Measurements from ENCODE around the gene KDELR1.
"Not testable (repeated sequence)": the region's sequence is repeated elsewhere in the genome, so short reads cannot be mapped to it uniquely, and the experiment has no call there.

The KDELR1 gene

DNA sequence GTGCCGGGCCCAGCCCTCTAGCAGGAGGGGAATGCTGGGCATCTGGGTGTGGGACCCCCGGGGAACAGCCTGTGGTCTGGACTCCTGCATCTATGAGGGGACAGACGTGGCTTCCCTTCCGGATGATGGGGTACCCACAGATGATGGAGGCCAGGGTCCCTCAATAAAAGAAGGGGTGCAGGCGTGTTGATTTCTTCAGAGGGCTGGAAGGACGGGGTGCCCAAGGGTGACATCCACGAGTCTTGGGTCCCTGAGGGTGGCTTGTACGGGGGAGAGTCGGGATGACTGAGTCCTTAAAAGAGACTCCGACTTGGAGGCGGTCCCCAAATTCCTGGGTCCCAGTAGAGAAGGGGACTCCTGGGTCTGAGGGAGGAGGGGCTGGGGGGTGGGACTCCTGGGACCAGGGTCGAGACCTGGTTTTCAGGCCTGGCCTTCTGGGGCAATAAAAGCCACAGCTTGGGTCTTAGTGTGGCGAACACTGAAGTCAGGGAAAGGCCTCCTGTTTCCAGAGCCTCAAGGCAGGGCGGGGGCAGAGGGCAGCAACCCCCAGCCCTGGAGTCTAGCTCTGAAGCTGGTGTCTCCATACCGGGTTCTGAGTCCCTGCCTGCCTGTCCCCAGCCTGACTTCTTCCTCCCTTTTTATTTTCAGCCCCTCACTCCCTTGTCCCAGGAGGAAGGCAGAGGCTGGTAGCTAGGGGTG is 1.7 kb upstream of the KDELR1 start:
- H3K27ac ChIP-seq: no peak overlapping the region
- TF ChIP-seq, protein P1, sequence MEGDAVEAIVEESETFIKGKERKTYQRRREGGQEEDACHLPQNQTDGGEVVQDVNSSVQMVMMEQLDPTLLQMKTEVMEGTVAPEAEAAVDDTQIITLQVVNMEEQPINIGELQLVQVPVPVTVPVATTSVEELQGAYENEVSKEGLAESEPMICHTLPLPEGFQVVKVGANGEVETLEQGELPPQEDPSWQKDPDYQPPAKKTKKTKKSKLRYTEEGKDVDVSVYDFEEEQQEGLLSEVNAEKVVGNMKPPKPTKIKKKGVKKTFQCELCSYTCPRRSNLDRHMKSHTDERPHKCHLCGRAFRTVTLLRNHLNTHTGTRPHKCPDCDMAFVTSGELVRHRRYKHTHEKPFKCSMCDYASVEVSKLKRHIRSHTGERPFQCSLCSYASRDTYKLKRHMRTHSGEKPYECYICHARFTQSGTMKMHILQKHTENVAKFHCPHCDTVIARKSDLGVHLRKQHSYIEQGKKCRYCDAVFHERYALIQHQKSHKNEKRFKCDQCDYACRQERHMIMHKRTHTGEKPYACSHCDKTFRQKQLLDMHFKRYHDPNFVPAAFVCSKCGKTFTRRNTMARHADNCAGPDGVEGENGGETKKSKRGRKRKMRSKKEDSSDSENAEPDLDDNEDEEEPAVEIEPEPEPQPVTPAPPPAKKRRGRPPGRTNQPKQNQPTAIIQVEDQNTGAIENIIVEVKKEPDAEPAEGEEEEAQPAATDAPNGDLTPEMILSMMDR (conservative IDR thresholded peaks at IDR 0.05): no peak
- TF ChIP-seq ZFX (IDR thresholded peaks at IDR 0.05): no peak

DNA sequence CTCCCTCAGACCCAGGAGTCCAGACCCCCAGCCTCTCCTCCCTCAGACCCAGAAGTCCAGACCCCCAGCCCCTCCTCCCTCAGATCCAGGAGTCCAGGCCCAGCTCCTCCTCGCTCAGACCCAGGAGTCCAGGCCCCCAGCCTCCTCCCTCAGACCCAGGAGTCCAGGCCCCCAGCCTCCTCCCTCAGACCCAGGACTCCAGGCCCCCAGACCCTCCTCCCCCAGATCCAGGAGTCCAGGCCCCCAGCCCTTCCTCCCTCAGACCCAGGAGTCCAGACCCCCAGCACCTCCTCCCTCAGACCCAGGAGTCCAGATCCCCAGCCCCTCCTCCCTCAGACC is 624 bp upstream of the KDELR1 start:
- H3K27ac ChIP-seq: not testable (repeated sequence)

DNA sequence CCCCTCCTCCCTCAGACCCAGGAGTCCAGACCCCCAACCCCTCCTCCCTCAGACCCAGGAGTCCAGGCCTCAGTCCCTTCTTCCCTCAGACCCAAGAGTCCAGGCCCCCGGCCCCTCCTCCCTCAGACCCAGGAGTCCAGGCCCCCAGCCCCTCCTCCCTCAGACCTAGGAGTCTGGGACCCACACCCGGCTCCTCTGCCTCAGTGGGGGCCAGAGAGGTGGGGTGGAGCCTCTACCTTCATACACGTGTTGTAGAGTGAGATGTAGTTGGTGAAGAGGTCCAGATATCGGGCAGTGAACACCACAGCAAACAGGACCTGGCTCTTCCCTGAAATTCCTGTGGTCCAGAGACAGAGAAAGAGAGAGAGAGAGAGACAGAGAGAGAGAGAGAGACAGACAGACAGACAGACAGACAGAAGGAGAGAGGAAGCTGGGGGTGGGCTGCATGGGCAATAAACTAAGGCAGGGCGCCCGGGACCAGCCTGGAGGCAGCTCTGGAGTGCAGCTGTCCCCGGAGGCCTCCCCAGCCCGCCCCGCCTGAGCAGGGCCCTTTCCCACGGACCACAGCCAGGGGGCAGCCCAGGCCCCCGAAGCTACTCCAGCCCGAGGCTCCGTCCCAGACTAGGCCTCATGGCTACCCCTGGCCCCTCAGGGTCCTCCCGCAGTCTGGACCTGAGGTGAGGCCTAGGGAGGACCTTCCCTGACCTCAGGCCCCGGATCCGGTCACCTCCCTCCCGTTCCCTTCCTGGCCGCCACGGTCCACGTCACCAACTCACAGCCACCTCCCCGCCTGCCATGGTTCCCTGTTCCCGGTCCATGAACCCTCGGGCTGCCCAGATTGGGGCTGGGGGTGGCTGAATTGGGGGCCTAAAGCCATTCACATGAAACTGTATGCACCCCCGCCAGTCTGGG is 907 bp downstream of the KDELR1 start:
- TF ChIP-seq, protein P1 (conservative IDR thresholded peaks at IDR 0.05): no peak
- TF ChIP-seq ZFX (IDR thresholded peaks at IDR 0.05): peak; percentile 99
- H3K27ac ChIP-seq: peak overlapping the region; percentile 93

DNA sequence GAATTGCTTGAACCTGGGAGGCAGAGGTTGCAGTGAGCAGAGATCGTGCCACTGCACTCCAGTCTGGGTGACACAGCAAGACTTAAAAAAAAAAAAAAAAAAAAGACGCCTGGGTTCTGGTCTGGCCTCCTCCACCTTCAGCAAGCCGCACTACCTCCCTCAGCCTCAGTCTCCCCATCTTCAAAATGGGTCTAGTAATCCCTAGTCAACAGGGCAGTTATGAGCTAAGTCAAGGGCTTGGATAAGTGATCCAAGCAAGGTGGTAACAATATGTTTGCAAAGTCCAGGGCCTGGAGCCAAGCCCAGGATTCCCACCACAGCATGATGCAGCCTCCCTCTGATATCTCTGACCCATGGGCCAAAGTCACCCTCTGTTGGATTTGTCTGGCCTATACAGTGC is 4.4 kb downstream of the KDELR1 start:
- H3K27ac ChIP-seq: no peak overlapping the region
- TF ChIP-seq ZFX (IDR thresholded peaks at IDR 0.05): no peak
- TF ChIP-seq, protein P1 (conservative IDR thresholded peaks at IDR 0.05): no peak

DNA sequence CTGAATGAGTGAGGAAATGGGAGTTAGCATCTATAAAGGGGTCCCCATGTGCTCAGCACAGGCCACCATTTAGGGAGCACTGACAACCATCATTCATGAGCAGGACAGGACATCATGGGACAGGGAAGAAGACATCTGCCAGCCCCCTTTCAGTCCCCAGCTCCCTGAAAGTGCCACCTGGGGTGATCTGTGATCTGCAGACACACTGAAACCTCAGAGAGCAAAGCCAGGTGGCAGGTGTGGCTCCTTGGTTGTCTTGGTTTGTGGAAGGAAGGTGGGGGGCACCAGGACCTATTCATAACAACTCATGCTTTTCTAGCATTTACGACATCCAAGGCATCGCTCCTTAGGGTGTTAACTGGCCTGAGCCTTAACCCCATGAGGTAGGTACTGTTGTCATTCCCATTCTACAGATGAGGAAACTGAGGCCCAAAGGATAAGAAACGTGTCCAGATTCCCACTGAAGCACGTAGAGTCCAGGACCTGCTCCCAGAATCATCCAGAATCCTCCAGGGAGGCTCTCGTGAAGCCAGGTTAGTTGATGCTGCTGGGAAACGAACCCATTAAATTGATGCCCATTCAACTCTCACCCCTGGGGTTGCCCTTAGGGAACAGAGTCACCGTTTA is 5.8 kb downstream of the KDELR1 start:
- H3K27ac ChIP-seq: no peak overlapping the region
- TF ChIP-seq ZFX (IDR thresholded peaks at IDR 0.05): no peak
- TF ChIP-seq, protein P1 (conservative IDR thresholded peaks at IDR 0.05): no peak

DNA sequence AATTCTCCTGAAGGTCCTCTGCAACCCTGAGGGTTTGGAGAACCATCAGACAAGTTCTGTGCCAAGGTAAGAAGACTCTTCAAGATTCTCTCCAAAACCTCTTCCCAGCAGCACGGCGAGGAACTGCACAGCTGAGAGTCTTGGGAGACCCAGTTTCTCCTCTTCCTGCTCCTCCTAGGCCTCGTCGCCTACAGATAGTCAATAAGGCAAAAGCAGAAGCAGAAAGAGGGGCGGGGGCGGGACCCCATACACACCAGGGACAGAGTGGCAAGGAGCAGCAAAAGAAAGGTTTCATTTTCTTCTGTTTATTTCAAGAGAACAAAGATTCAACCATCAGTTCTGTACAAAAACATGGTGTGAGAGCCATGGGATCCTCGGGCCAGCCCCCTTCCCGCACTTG is 9.1 kb downstream of the KDELR1 start:
- H3K27ac ChIP-seq: no peak overlapping the region

DNA sequence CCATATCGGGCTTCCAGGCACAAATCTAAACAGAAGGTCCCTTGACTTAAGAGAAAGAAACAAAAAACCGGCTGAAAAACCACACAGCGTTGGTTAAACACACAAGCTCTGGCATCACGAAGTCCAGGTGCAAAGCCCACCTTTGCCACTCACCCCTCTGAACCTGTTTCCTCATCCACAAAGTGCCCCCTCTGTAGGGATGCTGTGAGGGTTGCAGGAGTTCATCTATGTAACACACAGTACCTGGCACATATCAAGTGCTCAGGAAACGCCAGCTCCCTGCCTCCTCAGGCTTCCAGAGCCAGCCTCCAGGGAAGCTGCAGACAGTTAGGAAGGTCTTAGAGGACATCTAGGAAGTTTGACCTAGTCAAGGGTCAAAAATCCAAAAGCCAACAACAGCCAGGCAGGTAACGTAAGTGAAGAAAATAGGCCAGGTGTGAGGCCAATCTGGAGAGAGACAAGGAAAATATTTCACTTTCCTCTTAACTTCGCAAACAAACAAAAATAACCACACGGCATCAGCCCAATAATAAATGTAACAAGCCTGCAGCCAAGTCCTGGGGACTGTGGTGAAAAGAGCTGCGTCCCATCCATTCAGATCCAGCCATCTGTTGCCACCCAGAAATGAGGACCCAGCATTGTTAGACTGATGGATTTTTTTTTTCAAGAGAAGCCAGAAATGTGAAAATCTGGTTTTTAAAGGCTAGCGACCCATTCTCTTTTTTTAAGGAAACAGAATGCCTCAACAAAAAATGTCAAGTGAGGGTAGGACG is 10.0 kb downstream of the KDELR1 start:
- TF ChIP-seq, protein P1 (conservative IDR thresholded peaks at IDR 0.05): no peak
- TF ChIP-seq ZFX (IDR thresholded peaks at IDR 0.05): no peak
- H3K27ac ChIP-seq: no peak overlapping the region

More for the DNA sequence above, 9.1 kb downstream of the KDELR1 start:
- TF ChIP-seq, protein P1 (conservative IDR thresholded peaks at IDR 0.05): no peak
- TF ChIP-seq ZFX (IDR thresholded peaks at IDR 0.05): no peak

Data from C4-2B (cell line).